HK-2 (cell line): ENCODE results near the gene BNC1.
"Not testable (repeated sequence)": the region's sequence is repeated elsewhere in the genome, so short reads cannot be mapped to it uniquely, and the experiment has no call there.

Source experiments
- DNase-seq: peaks from one replicate; pipeline ENCODE4 v3.0.0-alpha.2; 2018; ENCODE audit not compliant: unreplicated experiment

BNC1 gene

DNA sequence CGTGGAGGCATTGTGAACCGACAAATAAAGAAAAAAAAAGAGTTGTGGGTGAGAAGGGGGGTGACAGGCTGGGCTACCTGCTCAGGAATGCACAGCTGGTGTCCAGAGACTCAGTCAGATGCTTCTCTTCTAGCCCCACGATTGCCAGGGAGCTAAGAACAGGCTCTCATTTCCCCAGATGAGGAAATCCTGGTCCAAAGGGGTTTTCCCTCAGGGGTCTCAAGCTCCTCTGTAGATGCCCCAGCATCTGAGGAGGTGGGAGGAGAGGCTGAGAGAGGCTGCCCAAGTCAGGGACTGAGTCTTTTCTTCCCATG lies 35.5 kb downstream of the BNC1 start:
- DNase-seq = no peak

- DNase-seq = peak; percentile 21
Measured at GRCh38 chr15:83248151-83249029, 36.1 kb downstream of the BNC1 start.

DNA sequence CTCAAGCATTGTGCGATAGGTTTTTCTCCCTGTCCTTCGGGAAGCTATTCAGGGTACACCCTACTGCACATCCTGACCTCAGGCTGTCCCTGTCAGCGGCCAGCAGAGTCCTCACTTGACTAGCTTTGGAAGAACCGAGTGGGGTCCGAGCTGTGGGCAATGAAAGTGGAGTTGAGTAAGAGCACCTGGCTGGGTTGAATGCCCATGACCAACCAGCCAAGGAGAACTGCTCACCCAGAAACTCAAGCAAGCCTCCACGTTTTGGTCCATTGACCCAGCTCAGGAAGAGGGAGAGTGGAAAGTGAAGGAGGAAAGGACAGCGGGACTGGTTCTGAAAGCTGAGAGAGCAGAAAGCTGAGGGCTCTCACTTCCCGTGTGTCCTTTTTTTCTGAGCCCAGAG lies 40.8 kb downstream of the BNC1 start:
- peak; percentile 25 for DNase-seq

DNA sequence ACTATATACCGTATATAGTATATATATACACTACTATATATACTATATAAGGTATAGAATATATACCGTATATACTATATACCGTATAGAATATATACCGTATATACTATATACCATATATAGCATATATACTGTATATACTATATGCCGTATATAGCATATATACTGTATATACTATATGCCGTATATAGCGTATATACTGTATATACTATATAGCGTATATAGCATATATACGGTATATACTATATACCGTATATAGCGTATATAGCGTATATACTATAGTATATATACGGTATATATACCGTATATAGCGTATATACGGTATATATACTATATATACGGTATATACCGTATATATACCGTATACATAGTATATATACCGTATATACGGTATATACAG lies 54.2 kb downstream of the BNC1 start:
- no peak for DNase-seq

GRCh38 chr15:83225449-83225848 lies 59.0 kb downstream of the BNC1 start:
- DNase-seq = no peak

- DNase-seq = not testable (repeated sequence)
Measured at GRCh38 chr15:83221781-83222180, 62.7 kb downstream of the BNC1 start.

GRCh38 chr15:83219026-83219425 lies 65.4 kb downstream of the BNC1 start:
- DNase-seq = no peak

- DNase-seq = no peak
Measured at GRCh38 chr15:83215306-83215705, 69.2 kb downstream of the BNC1 start.

DNA sequence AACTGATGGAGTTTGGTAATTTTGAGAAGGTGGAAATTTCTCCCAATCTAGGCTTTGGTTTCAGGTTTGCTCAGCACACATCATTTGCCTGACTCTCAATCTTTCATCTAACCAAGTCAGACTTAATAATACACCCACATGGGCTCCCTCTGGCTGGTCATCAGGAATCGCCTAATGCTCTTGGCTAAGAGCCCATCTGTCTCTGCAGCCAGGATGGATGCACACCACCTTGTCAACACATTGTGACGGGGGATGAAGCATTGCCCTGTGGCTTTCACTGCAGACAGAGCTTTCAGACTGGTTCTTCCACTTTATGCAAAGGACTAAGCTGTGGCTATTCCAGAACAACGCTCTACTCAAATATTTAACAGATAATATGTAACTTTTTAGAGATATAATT lies 73.8 kb downstream of the BNC1 start:
- peak; percentile 32 for DNase-seq

DNA sequence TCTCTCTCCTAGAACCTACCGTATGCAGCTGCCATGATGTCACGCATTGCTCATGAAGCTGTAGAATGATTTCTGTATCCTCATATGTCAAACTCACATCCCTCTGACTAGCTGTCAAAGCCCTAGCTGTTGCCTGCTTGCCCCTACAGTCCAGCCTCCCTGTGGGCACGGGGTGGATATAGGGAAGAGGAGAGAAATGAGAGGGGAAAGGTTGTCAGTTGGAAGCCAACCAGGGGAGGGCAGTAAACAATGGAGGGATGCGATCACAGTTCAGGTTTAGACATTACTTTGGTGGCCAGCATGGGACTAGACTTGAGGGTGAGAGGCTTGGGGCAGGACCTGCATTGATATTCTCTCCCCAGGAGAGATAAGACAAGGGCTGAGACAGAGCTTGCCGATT lies 75.1 kb downstream of the BNC1 start:
- no peak for DNase-seq

GRCh38 chr15:83208367-83208661 lies 76.2 kb downstream of the BNC1 start:
- DNase-seq = no peak

- peak; percentile 52 for DNase-seq
Measured at GRCh38 chr15:83207660-83208366, 76.7 kb downstream of the BNC1 start, which contains the start of gene HDGFL3. HDGFL3 (minus strand) TSS chr15:83207823; CDS start chr15:83207414, 409 bp downstream.

DNA sequence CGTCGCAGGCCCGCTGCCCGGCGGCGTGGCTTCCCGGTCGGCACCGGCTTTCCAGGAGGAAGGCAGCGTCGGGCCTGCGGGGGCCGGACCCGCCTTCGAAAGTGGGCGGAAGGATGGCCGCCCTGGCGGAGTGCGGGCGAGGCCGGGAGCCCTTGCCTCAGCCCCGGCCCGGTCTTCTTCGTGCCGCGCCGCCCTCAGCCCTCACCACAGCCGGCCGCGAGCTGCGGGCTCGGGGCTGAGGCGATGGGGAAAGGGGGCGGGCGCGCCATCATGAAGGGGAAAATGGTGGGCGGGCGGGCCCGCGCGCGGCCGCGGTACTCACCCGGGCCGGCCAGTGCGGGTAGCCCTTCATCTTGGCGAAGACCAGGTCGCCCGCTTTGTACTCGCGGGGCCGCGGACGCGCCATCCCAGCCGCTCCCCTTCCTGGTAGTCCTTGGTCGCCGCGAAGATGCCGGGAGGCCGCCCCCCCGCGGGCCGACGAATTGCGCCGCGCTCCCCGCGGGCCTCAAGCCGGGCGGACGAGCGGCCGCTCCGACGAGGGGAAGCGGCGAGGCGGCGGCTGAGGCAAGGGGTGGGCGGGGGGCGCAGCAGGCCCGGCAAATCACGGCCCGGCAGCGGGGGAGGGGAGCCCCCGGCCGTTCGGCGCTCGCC lies 77.3 kb downstream of the BNC1 start:
- peak; percentile 33 for DNase-seq

GRCh38 chr15:83206526-83207008 lies 77.9 kb downstream of the BNC1 start:
- DNase-seq = peak; percentile 30
